Adrenal gland (tissue), 12 donors: Measurements from ENCODE around the gene PLAGL2. TPM values are rescaled to one million over a fixed set of nuclear protein-coding genes. Genes with fewer than 3 reads are reported as not detected.
A peak's percentile ranks its signal among the peaks of the same experiment; 100 is the strongest.

Source experiments
- DNase-seq, 7 donors: peaks; one replicate each; pipeline ENCODE4 v3.0.0-alpha.2; 2019 to 2020
- H3K27ac ChIP-seq, 5 donors: fragments of 200-600 bp; sonication (generic) in 4 of 5; 1 replicate in 3 of 5; 2 replicates in 2 of 5; pipeline versions ENCODE4 v1.5.1 to v1.8.0; 2016 to 2020; ENCODE audit warnings: mild to moderate bottlenecking in 1 of 5
- H3K27me3 ChIP-seq: fragments of 200-600 bp; 2 replicates; pipeline ENCODE4 v1.8.0; 2021
- H3K36me3 ChIP-seq, 2 donors: fragments of 200-600 bp; replicated peaks in 1 of 2; 1 replicate in 1 of 2; 2 replicates in 1 of 2; pipeline versions ENCODE4 v1.5.1 to v1.8.0; 2018 to 2022
- H3K4me1 ChIP-seq, 2 donors: fragments of 200-600 bp; replicated peaks in 1 of 2; 1 replicate in 1 of 2; 2 replicates in 1 of 2; pipeline versions ENCODE4 v1.5.1 to v1.8.0; 2018 to 2021
- H3K4me3 ChIP-seq, 4 donors: fragments of 200-600 bp; sonication (generic) in 3 of 4; one replicate each; pipeline ENCODE4 v1.5.1; 2016 to 2018
- H3K9me3 ChIP-seq, 3 donors: fragments of 200-600 bp; sonication (generic) in 1 of 3; replicated peaks in 1 of 3; 1 replicate in 2 of 3; 2 replicates in 1 of 3; pipeline versions ENCODE4 v1.5.1 to v1.8.0; 2016 to 2021
- POLR2A ChIP-seq, 2 donors: fragments of 450-650 bp; IDR thresholded peaks; one replicate each; pipeline ENCODE4 v1.6.1; 2017; ENCODE audit warnings: antibody characterized with exemption in 2 of 2, mild to moderate bottlenecking in 2 of 2, moderate library complexity in 1 of 2
- WGBS, 4 donors: extraction: QIAGEN DNeasy Blood & Tissue Kit in 2 of 4; methylation state at CpG; one replicate each; pipeline versions ENCODE4 v1.1.5 to v1.1.7; 2013 to 2017; 5-methylcytosine and 5-hydroxymethylcytosine counted together
- intact Hi-C, 2 donors: fragments of 100-400 bp; cut with DNase I; formaldehyde crosslinking; loops; one replicate each; pipeline versions ENCODE4 v1.14.1 to v1.15.0; 2022 to 2023
- polyA plus RNA-seq, 3 donors: library from polyadenylated mRNA; stranded (reverse); fragments of 200-250 nt in 2 of 3; fragments of 350-450 nt in 1 of 3; fragmentation: Illumina TruSeq in 1 of 3; extraction: RNeasy Lipid Tissue Mini Kit (QIAGEN cat#74804) in 1 of 3; gene quantifications; one replicate each; pipeline ENCODE4 v1.2.3, GENCODE V29; 2013 to 2014
- total RNA-seq, 9 donors: library from RNA; depleted of rRNA in 4 of 9; stranded (reverse); fragments of >200 nt in 4 of 9; fragments of 120-200 nt in 1 of 9; fragmentation: NEBNext Ultra II Directional in 1 of 9; extraction: Animal tissue kit (Norgen Biotek cat#: 25700) in 1 of 9; gene quantifications; one replicate each; pipeline versions ENCODE4 v1.1.0 to v1.2.4, GENCODE V29; 2013 to 2023
- TF ChIP-seq, protein P1 (sequence below), 6 experiments: fragments of 450-650 bp in 4 of 6; fragments of 200-600 bp in 2 of 6; sonication (generic) in 1 of 6; IDR thresholded peaks; 1 replicate in 5 of 6; 2 replicates in 1 of 6; pipeline versions ENCODE4 v1.5.1 to v1.8.0; 2016 to 2021; ENCODE audit warnings: antibody characterized with exemption in 6 of 6, mild to moderate bottlenecking in 2 of 6, moderate library complexity in 1 of 6
- donor health status: healthy with polysubstance abuse.
- donor health status: Bipolar disorder and iron deficiency.
- donor health status: DM: yes; HTN: yes; CAD: no.
- donor health status: DM: no; HTN: no; CAD: no.
- donor health status: DM: no; HTN: no; CAD: no.
- donor health status: DM: yes; HTN: yes; CAD: no.

Gene PLAGL2
- total and polyA plus RNA-seq, 12 donors = 1.3 to 7.1 (median 4.2) TPM

DNA sequence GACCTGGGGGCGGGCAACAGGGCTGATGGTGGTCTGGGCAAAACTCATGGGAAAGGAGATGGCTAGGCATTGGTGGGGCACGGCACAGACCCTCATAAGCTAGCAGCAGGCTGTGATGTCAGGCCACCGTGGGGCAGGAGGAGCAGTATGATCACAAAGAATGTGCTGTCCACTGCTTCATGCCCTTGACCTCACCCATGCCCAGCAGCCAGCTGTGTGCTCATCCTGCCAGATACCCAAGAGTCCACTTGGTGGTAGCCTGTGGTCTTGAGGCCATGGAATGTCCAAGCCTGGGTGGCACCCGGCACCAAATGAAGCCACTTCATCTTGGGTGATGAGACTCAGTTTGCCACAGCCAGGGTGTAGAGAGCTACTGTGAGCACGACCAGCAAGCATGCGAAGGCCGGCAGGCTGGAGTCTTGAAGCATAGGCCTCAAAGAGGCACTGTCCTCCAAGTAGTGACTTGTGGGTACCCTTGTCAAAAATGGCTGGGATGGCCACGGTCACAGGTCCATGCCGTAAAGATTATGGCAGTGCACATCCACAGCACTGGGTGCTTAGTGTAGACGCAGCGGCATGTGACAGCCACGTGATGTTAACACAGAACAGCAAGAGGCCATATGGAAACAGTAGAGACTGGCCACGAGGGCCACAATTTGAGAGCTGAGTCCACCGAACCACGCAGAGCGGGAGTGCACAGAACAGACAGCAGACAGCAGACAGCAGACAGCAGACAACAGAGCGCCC, 19.0 kb downstream of the PLAGL2 start:
- H3K4me3 ChIP-seq = no peak overlapping the region
- peaks cover 0 to 28% of the 10 kb centered on the region in 2 donors for H3K4me1 ChIP-seq
- 93 to 97% (median 96%) methylated on average over 13 to 17 of the region's 17 CpGs for WGBS, 4 donors
- H3K27me3 ChIP-seq = no peaks in the 10 kb centered on the region
- no peak for TF ChIP-seq POLR2A (IDR thresholded peaks at IDR 0.05)
- TF ChIP-seq, protein P1, sequence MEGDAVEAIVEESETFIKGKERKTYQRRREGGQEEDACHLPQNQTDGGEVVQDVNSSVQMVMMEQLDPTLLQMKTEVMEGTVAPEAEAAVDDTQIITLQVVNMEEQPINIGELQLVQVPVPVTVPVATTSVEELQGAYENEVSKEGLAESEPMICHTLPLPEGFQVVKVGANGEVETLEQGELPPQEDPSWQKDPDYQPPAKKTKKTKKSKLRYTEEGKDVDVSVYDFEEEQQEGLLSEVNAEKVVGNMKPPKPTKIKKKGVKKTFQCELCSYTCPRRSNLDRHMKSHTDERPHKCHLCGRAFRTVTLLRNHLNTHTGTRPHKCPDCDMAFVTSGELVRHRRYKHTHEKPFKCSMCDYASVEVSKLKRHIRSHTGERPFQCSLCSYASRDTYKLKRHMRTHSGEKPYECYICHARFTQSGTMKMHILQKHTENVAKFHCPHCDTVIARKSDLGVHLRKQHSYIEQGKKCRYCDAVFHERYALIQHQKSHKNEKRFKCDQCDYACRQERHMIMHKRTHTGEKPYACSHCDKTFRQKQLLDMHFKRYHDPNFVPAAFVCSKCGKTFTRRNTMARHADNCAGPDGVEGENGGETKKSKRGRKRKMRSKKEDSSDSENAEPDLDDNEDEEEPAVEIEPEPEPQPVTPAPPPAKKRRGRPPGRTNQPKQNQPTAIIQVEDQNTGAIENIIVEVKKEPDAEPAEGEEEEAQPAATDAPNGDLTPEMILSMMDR (IDR thresholded peaks at IDR 0.05) = no peak
- DNase-seq = peak in 1 of 7 donors; percentile 48
- no peaks in the 10 kb centered on the region for H3K9me3 ChIP-seq
- H3K27ac ChIP-seq = no peak overlapping the region
- intact Hi-C loops = no loop called here
- H3K36me3 ChIP-seq = no peaks in the 10 kb centered on the region

DNA sequence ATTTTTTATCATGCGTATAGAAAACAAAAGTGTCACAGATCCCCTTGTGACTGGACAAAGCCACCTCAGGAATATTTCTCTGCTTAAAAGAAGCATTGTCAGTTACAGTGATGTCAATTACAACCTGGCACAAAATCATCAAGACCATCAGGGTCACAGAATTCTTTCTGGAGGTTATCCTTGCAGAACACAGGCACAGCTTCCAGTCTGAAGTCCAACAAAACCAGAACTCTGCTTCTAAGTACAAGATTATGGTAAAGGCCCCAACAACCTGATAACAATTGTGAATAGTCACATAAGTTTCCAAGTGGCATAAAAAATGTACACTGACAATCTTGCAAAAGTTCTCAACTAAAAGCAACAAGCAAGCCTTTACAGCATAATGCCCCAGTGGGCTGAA, 21.0 kb downstream of the PLAGL2 start:
- Histone ChIP-seq H3K36me3 (no peaks in the 10 kb centered on the region), H3K9me3 (no peaks in the 10 kb centered on the region), H3K27ac (no peak overlapping the region), H3K27me3 (no peaks in the 10 kb centered on the region), H3K4me1 (peaks cover 0 to 19% of the 10 kb centered on the region in 2 donors), H3K4me3 (no peak overlapping the region)
- no peak for DNase-seq
- TF ChIP-seq, protein P1 (IDR thresholded peaks at IDR 0.05) = no peak
- no peak for TF ChIP-seq POLR2A (IDR thresholded peaks at IDR 0.05)
- intact Hi-C loops = no loop called here
- WGBS, 4 donors = 84 to 100% (median 93%) methylated on average over 1 of the region's 1 CpG

DNA sequence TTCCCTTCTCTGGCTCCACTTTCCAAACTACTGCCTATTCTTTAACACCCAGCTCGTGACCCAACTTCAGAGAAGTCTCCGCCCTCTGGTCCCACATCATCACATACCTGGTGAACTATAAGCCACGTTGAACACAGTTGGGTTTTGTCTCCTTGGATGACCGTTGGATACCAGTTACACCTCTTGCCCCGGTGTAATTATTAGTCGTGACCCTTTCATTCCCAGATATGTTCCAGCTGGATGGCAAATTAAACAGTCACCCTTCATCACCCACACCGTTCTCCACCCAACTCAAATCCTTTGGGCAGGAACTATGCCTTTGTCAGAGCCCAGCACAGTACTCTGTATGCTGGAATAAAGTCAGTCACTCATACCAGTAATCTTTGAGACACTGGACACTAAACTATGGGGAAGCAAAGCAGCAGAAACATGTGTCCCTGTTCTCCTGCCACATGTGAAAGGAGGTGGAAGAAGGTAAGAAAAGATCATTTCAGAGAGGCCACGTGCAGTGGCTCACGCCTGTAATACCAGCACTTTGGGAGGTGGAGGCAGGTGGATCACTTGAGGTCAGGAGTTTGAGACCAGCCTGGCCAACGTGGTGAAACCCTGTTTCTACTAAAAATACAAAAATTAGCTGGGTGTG, 22.5 kb downstream of the PLAGL2 start:
- WGBS, 4 donors = 85 to 87% (median 86%) methylated on average over 10 of the region's 10 CpGs
- TF ChIP-seq, protein P1 (IDR thresholded peaks at IDR 0.05) = no peak
- TF ChIP-seq POLR2A (IDR thresholded peaks at IDR 0.05) = no peak
- Histone ChIP-seq H3K9me3 (no peaks in the 10 kb centered on the region), H3K27ac (no peak overlapping the region), H3K27me3 (no peaks in the 10 kb centered on the region), H3K4me1 (peaks cover 0 to 12% of the 10 kb centered on the region in 2 donors), H3K4me3 (no peak overlapping the region), H3K36me3 (no peaks in the 10 kb centered on the region)
- intact Hi-C loops = no loop called here
- peak in 1 of 7 donors; percentile 33 for DNase-seq

DNA sequence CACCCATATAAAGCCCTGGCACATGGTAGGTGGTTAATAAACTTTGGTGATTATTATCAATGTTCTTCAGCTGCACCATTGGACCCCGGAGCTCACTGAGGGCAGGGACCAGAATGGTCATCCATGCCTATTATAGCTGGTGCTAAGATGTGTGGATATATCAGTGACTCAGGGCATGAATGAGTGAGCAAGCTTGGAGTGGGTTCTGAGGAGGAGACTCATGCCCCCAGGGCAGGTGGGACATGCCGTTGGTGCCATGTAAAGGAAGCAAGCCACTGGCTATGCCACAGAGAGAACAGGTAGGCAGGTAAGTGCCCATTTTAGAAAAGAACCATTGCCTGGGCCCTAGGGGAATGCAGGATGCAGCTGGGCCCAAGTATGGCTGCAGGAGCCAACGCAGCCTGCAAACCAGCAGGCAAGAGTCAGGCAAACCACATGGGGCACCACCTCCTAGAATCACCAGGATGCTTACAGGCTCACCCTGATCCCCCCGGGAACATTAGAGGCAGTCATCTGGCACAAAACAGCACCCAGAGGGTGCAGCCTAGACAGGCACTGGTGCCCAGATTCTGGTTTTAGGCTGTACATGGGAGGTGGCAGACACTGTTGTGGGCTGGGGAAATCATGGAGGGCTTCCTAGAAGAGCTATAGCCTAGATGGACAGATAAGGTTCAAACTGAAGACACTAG, 23.5 kb downstream of the PLAGL2 start:
- TF ChIP-seq, protein P1 (IDR thresholded peaks at IDR 0.05) = no peak
- TF ChIP-seq POLR2A (IDR thresholded peaks at IDR 0.05) = no peak
- Histone ChIP-seq H3K4me3 (no peak overlapping the region), H3K36me3 (no peaks in the 10 kb centered on the region), H3K27me3 (no peaks in the 10 kb centered on the region), H3K27ac (no peak overlapping the region), H3K9me3 (no peaks in the 10 kb centered on the region), H3K4me1 (peaks cover 0 to 4% of the 10 kb centered on the region in 2 donors)
- intact Hi-C loops = no loop called here
- WGBS, 4 donors = 87 to 100% (median 96%) methylated on average over 2 to 4 of the region's 4 CpGs
- DNase-seq = peak in 1 of 7 donors; percentile 20
